ENCODE results near the gene PLIN3.
"Not testable (repeated sequence)": the region's sequence is repeated elsewhere in the genome, so short reads cannot be mapped to it uniquely, and the experiment has no call there.

The PLIN3 gene

DNA sequence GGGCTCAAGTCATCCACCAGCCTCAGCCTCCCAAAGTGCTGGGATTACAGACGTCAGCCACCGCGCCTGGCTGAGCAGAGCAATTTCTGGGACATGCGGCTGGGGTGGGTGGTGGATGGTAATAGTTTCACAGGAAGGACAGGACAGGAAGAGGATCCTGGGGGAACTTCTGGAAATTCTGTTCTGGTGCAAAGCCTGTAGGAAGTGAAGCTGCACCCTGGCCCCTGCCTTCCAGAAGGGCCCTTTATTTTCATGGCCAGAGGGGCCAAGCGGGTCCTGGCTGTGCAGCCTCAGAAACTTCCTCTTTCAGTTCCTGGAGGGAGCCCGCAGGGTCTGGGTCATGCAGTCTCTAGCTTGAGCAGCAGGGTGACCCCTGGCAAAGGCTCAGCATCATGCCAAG, 60.3 kb downstream of the PLIN3 start:
- no peak for DNase-seq (ENCODE audit: low read depth)

DNA sequence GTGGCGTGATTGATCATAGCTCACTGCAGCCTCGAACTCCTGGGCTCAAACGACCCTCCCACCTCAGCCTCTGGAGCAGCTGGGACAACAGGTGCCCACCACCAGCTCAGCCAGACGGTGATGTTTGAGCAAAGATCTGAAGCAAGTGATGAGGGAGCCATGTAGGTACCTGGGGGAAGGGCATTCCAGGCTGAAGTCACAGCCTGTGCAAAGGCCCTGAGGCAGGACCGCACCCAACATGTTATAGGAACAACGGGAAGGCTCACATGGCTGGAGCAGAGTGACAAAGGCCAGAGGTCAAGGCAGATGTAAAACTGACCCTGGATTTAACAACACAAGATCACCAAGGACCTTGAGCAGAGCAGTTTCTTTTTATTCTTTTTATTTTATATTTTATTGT, 61.1 kb downstream of the PLIN3 start:
- DNase-seq (ENCODE audit: low read depth) = no peak

DNA sequence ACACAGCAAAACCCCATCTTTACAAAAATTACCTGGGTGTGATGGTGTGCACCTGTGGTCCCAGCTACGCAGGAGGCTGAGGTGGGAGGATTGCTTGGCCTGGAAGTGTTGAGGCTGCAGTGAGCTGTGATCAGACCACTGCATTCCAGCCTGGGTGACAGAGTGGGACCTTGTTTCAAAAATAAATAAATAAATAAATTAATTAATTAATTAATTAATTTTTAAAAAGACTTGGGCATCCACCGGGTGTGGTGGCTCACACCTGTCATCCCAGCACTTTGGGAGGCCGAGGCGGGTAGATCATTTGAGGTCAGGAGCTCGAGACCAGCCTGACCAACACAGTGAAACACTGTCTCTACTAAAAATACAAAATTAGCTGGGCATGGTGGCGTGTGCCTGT, 62.3 kb downstream of the PLIN3 start:
- DNase-seq (ENCODE audit: low read depth) = not testable (repeated sequence)

DNA sequence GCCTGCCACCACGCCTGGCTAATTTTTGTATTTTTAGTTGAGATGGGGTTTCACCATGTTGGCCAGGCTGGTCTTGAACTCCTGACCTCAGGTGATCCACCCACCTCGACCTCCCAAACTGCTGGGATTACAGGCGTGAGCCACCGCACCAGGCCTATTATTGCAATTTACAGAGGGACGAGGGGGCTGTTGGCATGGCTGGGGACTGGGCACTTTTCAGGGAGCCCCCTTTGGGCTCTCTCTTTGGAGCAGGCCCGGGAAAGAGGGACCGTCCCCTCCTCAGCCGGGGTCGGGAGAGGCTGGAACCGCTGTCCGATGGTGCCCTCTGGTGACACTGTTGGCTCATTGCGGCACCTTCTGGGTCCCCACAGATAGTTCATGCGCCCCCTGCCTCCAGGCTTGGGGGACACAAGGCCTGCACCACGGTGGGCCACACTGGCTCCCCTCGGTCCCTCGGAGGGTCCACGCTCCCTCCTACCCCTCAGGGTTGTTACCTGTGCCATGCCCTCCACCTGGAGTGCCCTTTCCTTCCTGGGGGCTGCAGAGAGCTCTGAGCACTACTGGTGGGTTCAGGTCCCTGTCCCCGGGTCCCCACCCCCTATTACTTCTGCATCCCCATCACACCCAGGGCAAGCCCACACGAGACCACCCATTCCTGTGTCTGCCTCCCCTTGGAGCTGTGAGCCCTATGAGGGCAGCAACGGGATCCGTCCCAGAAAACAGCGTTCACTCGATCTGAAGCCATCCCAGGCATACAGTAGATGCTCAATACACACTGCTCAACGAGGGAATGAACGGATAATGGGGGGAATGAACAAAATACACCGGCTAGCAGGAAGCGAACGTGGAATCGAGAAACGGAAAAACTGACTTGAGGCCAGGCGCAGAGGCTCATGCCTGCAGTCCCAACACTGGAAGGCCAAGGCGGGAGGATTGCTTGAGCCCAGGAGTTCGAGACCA, 63.5 kb downstream of the PLIN3 start:
- peak; percentile 53 for DNase-seq (ENCODE audit: low read depth)

DNA sequence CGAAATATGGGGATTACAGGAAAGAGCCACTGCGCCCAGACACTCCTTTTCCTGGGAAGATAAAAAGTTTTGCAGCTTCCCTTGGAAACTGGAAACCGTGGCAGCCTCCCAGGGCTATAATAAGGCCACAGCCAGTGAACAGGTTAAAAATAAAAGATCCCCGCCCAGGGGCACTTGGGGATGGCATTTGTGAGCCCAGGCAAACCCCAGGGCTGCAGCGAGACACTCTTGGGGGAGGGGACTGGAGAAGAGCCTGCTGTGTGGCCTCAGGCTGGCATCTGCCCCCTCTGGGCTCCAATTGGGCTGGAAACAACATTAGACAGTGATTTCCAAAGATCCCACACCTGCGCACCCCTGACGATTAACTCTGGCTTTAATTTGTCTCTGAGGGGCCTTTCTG, 64.8 kb downstream of the PLIN3 start:
- no peak for DNase-seq (ENCODE audit: low read depth)

DNA sequence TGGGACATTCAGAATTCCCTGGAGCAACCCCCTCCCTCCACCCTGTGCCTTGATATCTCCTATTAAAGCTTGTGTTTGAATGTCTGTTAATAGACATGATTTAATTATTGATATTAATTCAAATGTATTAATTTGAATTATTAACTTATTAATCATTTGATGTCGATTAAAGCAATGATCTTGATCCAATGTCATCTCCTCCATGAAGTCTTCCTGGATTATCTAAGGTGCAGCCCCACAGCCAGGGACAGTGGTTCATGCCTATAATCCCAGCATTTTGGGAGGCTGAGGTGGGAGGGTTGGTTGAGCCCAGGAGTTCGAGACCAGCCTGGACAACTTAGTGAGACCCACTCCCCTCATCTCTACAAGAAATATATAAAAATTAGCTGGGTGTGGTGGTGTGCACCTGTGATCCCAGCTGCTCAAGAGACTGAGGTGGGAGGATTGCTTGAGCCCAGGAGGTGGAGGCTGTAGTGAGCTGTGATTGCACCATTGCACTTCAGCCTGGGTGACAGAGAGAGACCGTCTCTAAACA, 66.3 kb downstream of the PLIN3 start:
- DNase-seq (ENCODE audit: low read depth) = no peak

DNA sequence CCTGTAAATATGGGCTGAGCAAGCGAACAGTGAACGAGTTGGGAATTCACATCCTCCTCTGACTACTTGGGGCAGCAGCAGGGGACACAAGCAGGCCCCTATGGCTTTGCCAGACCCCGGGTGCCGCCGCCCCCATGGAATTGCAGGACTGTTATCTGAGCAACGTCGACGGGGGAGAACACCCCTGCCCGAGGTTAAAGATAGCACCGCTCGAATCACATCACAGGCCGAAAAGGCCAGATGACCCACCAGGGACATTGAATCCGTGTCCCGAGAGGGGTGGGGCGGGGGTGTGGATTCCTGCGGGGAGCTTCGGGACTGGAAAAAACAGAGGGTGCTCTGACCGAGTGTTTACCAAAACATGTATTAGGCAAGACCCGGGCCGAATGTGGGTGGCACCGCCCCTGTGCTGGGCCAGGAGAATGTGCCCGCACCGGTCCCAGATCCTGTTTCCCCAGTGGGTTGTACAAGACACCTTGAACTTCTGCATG, 66.8 kb downstream of the PLIN3 start:
- DNase-seq (ENCODE audit: low read depth) = no peak

DNA sequence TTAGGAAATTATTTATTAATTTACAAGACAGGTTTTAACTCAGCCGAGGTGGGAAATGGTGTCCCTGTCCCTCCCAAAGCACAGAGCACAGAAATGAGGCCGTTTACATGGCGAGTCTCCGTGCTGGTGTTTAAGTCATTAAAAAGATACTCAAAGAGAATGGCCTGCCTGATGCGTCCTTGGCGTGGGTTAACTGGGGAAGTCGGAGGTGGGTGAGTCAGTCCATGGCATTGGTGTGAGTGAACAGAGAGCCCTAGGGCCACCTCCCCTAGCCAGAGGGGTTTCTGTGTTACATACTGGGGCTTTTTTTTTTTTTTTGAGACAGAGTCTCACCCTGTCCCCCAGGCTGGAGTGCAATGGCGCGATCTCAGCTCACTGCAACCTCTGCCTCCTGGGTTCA, 72.1 kb downstream of the PLIN3 start:
- no peak for DNase-seq (ENCODE audit: low read depth)

DNA sequence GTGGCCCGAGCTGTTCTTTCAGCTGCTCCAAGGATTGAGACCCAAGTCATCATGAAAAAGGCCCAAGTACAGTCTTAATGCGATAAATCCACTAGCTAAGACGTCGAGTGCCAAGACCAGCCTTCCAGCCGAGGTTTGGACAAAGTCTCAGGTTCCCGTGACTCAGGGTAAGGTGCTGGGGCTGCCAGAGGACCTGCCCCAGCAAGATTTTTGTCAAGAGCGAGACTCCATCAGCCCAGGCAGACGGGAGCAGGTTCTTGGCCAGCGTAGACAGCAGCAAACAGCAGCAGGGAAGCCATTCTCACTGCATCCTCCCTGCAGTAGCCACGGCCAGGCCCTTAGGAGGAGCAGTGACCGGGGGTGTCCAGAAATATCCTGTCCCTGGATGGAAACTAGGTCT, 72.5 kb downstream of the PLIN3 start:
- no peak for DNase-seq (ENCODE audit: low read depth)

DNA sequence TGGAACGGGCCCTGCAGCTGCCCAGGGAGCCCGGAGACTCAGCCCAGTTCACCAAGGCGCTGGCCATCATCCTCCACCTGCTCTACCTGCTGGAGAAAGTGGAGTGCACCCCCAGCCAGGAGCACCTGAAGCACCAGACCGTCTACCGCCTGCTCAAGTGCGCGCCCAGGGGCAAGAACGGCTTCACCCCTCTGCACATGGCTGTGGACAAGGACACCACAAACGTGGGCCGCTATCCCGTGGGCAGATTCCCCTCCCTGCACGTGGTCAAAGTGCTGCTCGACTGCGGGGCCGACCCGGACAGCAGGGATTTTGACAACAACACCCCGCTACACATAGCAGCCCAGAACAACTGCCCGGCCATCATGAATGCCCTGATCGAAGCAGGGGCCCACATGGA, 74.2 kb downstream of the PLIN3 start:
- not testable (repeated sequence) for DNase-seq (ENCODE audit: low read depth)

DNA sequence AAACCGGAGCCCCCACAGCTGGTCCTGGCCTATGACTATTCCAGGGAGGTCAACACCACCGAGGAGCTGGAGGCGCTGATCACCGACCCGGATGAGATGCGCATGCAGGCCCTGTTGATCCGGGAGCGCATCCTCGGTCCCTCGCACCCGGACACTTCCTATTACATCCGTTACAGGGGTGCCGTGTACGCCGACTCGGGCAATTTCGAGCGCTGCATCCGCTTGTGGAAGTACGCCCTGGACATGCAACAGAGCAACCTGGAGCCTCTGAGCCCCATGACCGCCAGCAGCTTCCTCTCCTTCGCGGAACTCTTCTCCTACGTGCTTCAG, 74.6 kb downstream of the PLIN3 start:
- DNase-seq (ENCODE audit: low read depth) = not testable (repeated sequence)

DNA sequence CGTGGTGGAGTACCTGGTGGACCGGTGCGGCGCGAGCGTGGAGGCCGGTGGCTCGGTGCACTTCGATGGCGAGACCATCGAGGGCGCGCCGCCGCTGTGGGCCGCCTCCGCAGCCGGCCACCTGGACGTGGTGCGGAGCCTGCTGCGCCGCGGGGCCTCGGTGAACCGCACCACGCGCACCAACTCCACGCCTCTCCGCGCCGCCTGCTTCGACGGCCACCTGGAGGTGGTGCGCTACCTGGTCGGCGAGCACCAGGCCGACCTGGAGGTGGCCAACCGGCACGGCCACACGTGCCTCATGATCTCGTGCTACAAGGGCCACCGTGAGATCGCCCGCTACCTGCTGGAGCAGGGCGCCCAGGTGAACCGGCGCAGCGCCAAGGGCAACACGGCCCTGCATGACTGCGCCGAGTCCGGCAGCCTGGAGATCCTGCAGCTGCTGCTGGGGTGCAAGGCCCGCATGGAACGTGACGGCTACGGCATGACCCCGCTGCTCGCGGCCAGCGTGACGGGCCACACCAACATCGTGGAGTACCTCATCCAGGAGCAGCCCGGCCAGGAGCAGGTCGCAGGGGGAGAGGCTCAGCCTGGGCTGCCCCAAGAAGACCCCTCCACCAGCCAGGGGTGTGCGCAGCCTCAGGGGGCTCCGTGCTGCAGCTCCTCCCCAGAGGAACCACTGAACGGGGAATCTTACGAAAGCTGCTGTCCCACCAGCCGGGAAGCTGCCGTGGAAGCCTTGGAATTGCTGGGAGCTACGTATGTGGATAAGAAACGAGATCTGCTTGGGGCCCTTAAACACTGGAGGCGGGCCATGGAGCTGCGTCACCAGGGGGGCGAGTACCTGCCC, 75.2 kb downstream of the PLIN3 start:
- not testable (repeated sequence) for DNase-seq (ENCODE audit: low read depth)

DNA sequence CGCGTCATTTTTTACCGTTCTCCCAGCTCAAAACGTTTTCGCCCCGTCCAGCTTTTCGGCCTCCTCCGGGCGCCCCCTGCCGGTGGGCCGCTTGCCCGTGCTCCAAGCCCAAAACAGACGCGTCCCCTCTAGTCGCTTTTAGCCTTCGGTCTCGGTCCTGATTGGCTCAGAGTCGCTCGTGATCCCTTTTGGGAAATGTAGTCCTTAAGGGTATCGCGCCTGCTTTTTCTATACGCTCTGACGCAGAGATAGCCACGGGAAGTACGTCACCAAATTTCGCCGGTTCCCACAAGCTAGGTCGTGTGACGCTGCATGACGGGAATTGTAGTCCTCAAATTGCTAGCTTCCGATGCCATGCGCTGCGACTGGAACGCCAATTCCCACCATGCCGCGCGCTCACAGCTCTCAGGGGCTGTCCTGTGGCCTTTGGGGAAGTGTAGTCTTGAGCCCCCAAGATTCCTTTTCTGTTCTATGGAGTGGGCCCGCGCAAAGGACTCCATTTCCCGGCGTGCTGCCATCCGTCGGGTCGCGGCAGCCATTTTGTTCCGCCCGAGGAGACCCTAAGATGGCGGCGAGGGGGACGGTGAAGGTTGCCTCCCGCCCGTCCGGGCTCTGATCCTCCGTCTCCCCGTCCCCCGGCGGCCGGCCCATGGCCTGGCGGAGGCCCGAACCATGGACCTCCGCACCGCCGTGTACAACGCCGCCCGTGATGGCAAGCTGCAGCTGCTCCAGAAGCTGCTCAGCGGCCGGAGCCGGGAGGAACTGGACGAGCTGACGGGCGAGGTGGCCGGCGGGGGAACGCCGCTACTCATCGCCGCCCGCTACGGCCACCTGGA, 76.1 kb downstream of the PLIN3 start, which contains the start of gene FEM1A:
Gene FEM1A (plus strand): TSS at position 552 of the 836 bp plus-strand sequence. CDS start 121 bp downstream, at position 673.
- peak; percentile 99 for DNase-seq (ENCODE audit: low read depth)

Data from T follicular helper cell (primary cell).